NB4 (cell line): ENCODE results near the gene ALS2CL.

ENCODE experiments used
- POLR2A ChIP-seq: IDR thresholded peaks from 2 replicates; pipeline ENCODE4 v1.6.1; 2011; ENCODE audit warnings: mild to moderate bottlenecking; ENCODE audit not compliant: insufficient read length; ENCODE audit errors: extremely low read depth
- TF ChIP-seq, protein P1 (sequence below): IDR thresholded peaks from one replicate; pipeline ENCODE4 v1.5.1; 2012; ENCODE audit warnings: low read depth, low read length

DNA sequence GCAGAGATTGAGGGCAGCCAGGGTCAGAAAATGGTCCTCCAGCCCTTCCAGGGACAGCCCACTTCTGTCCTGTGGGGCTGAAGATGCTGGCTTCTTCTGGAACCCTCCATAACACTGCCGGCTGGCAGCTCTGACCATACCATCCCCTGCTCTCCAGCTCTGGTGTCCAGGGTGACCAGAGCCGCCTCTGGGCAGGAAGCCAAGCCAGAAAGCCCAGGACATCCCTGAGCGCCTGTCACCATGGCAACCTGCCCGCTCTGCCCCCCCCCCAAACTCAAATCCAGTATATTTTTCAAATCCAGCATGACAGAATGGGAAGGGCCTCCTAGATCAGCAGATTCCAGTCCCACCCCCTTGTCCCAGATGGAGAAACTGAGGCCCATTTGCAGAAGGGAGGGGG is 7.3 kb upstream of the ALS2CL start:
- TF ChIP-seq, protein P1, sequence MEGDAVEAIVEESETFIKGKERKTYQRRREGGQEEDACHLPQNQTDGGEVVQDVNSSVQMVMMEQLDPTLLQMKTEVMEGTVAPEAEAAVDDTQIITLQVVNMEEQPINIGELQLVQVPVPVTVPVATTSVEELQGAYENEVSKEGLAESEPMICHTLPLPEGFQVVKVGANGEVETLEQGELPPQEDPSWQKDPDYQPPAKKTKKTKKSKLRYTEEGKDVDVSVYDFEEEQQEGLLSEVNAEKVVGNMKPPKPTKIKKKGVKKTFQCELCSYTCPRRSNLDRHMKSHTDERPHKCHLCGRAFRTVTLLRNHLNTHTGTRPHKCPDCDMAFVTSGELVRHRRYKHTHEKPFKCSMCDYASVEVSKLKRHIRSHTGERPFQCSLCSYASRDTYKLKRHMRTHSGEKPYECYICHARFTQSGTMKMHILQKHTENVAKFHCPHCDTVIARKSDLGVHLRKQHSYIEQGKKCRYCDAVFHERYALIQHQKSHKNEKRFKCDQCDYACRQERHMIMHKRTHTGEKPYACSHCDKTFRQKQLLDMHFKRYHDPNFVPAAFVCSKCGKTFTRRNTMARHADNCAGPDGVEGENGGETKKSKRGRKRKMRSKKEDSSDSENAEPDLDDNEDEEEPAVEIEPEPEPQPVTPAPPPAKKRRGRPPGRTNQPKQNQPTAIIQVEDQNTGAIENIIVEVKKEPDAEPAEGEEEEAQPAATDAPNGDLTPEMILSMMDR, result no peak
- TF ChIP-seq POLR2A, result no peak
